Ovary (tissue), 3 donors: ENCODE results near the gene CACNA1C.

ENCODE experiments used
- EP300 ChIP-seq: sonication (generic); formaldehyde crosslinking; IDR thresholded peaks from one replicate; pipeline ENCODE4 v1.6.1; 2017; ENCODE audit warnings: antibody characterized with exemption
- POLR2A ChIP-seq: fragments of 450-650 bp; IDR thresholded peaks from one replicate; pipeline ENCODE4 v1.6.1; 2017; ENCODE audit warnings: antibody characterized with exemption, mild to moderate bottlenecking, moderate library complexity
- TF ChIP-seq, protein P1 (sequence below), 3 donors: fragments of 450-650 bp in 2 of 3; fragments of 200-600 bp in 1 of 3; IDR thresholded peaks; one replicate each; pipeline versions ENCODE4 v1.5.1 to v1.8.0; 2016 to 2022; ENCODE audit warnings: antibody characterized with exemption in 3 of 3, mild to moderate bottlenecking in 1 of 3
- donor health status: DM: no; HTN: no; CAD: no.

DNA sequence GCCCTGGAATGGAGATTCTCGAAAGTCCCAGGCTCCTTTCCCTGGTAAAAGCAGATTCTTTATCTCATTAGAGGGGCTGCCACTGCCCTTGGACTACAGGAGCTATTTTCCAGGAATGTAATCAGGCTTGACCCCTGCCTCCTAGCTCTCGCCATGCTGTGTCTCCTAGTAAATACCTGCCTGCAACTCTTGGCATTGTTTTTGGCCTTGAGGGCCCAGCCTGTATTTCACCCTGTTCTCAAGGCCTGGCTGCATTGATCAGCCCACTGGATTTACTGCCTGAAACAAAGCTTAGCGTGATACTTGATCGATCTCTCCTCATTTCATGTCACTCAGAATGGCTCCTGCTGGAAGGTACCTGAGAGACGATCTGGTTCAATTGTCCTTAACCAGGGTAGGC lies 273.7 kb downstream of the CACNA1C start:
- TF ChIP-seq, protein P1, sequence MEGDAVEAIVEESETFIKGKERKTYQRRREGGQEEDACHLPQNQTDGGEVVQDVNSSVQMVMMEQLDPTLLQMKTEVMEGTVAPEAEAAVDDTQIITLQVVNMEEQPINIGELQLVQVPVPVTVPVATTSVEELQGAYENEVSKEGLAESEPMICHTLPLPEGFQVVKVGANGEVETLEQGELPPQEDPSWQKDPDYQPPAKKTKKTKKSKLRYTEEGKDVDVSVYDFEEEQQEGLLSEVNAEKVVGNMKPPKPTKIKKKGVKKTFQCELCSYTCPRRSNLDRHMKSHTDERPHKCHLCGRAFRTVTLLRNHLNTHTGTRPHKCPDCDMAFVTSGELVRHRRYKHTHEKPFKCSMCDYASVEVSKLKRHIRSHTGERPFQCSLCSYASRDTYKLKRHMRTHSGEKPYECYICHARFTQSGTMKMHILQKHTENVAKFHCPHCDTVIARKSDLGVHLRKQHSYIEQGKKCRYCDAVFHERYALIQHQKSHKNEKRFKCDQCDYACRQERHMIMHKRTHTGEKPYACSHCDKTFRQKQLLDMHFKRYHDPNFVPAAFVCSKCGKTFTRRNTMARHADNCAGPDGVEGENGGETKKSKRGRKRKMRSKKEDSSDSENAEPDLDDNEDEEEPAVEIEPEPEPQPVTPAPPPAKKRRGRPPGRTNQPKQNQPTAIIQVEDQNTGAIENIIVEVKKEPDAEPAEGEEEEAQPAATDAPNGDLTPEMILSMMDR (IDR thresholded peaks at IDR 0.05), result no peak
- TF ChIP-seq EP300 (no peak), POLR2A (no peak)
